CD14-positive monocyte (primary cell): ENCODE data around the gene ST3GAL5. TPM values are rescaled to one million over a fixed set of nuclear protein-coding genes. Genes with fewer than 3 reads are reported as not detected.
A peak's percentile ranks its signal among the peaks of the same experiment; 100 is the strongest.

Source experiments
- DNase-seq, 3 donors: peaks; one replicate each; pipeline ENCODE4 v3.0.0-alpha.2; 2011 to 2022
- H2AFZ ChIP-seq: 2 replicates; pipeline ENCODE4 v1.6.0; 2012; ENCODE audit warnings: mild to moderate bottlenecking, low read depth, low read length, inconsistent platforms; ENCODE audit not compliant: insufficient read depth, poor library complexity, severe bottlenecking
- H3K27ac ChIP-seq, 2 donors: 1 replicate in 1 of 2; 2 replicates in 1 of 2; pipeline ENCODE4 v1.5.1; 2012 to 2013; ENCODE audit warnings: low read length in 2 of 2, control low read depth in 1 of 2, inconsistent platforms in 1 of 2, low read depth in 1 of 2, mild to moderate bottlenecking in 1 of 2
- H3K27me3 ChIP-seq, 2 donors: one replicate each; pipeline versions ENCODE4 v1.6.0 to v1.6.1; 2011 to 2013; ENCODE audit warnings: low read length in 2 of 2; ENCODE audit not compliant: control insufficient read depth in 2 of 2, insufficient read depth in 2 of 2
- H3K36me3 ChIP-seq, 2 donors: replicated peaks in 1 of 2; 1 replicate in 1 of 2; 2 replicates in 1 of 2; pipeline versions ENCODE4 v1.5.1 to v1.6.1; 2012 to 2013; ENCODE audit warnings: low read length in 2 of 2, control low read depth in 1 of 2, inconsistent platforms in 1 of 2, mild to moderate bottlenecking in 1 of 2; ENCODE audit not compliant: insufficient read depth in 2 of 2, control insufficient read depth in 1 of 2
- H3K4me1 ChIP-seq, 2 donors: 1 replicate in 1 of 2; 2 replicates in 1 of 2; pipeline versions ENCODE4 v1.5.1 to v1.6.1; 2012 to 2013; ENCODE audit warnings: low read length in 2 of 2, control low read depth in 1 of 2, inconsistent platforms in 1 of 2, mild to moderate bottlenecking in 1 of 2, moderate library complexity in 1 of 2; ENCODE audit not compliant: insufficient read depth in 2 of 2, control insufficient read depth in 1 of 2
- H3K4me2 ChIP-seq: replicated peaks from 2 replicates; pipeline ENCODE3; 2012; ENCODE audit warnings: low read length, moderate library complexity, mild to moderate bottlenecking; ENCODE audit not compliant: poor library complexity, severe bottlenecking; ENCODE audit errors: extremely low read depth
- H3K4me3 ChIP-seq, 3 experiments: fragments of 200-600 bp in 1 of 3; sonication (generic) in 1 of 3; replicated peaks in 1 of 3; 1 replicate in 2 of 3; 2 replicates in 1 of 3; pipeline ENCODE4 v1.5.1; 2011 to 2013; ENCODE audit warnings: low read length in 3 of 3, mild to moderate bottlenecking in 3 of 3, control low read depth in 2 of 3, low read depth in 2 of 3, inconsistent platforms in 1 of 3, moderate library complexity in 1 of 3
- H3K79me2 ChIP-seq: 2 replicates; pipeline ENCODE4 v1.6.0; 2012; ENCODE audit warnings: mild to moderate bottlenecking, control low read depth, inconsistent platforms, low read length, moderate library complexity; ENCODE audit not compliant: insufficient read depth
- H3K9ac ChIP-seq: 2 replicates; pipeline ENCODE4 v1.6.0; 2017; ENCODE audit warnings: low read length, mild to moderate bottlenecking; ENCODE audit not compliant: insufficient read depth, poor library complexity, severe bottlenecking
- H3K9me3 ChIP-seq, 2 donors: replicated peaks in 1 of 2; 1 replicate in 1 of 2; 2 replicates in 1 of 2; pipeline versions ENCODE4 v1.5.1 to v1.6.1; 2012 to 2013; ENCODE audit warnings: low read length in 2 of 2, control low read depth in 1 of 2; ENCODE audit not compliant: control insufficient read depth in 1 of 2, insufficient read depth in 1 of 2
- H4K20me1 ChIP-seq: 2 replicates; pipeline ENCODE4 v1.6.0; 2012; ENCODE audit warnings: mild to moderate bottlenecking, low read length, control low read depth, moderate library complexity; ENCODE audit not compliant: insufficient read depth
- H3K27ac Mint-ChIP-seq, 7 donors: one replicate each; pipeline ENCODE4 v1.8.0; 2020; ENCODE audit warnings: mild to moderate bottlenecking in 7 of 7, mixed read lengths in 7 of 7, moderate library complexity in 6 of 7, inconsistent platforms in 2 of 7
- H3K27me3 Mint-ChIP-seq, 3 donors: one replicate each; pipeline ENCODE4 v1.8.0; 2021 to 2022; ENCODE audit warnings: low read depth in 3 of 3, mild to moderate bottlenecking in 3 of 3, mixed read lengths in 3 of 3, moderate library complexity in 3 of 3, inconsistent platforms in 1 of 3
- H3K36me3 Mint-ChIP-seq, 2 donors: one replicate each; pipeline ENCODE4 v1.8.0; 2020; ENCODE audit warnings: mixed read lengths in 2 of 2, inconsistent platforms in 1 of 2, mild to moderate bottlenecking in 1 of 2
- H3K4me1 Mint-ChIP-seq: one replicate; pipeline ENCODE4 v1.8.0; 2020; ENCODE audit warnings: mild to moderate bottlenecking, mixed read lengths
- H3K4me3 Mint-ChIP-seq, 2 donors: one replicate each; pipeline ENCODE4 v1.8.0; 2020; ENCODE audit warnings: mild to moderate bottlenecking in 2 of 2, mixed read lengths in 2 of 2, moderate library complexity in 1 of 2
- H3K9me3 Mint-ChIP-seq, 7 donors: one replicate each; pipeline ENCODE4 v1.8.0; 2020 to 2022; ENCODE audit warnings: mixed read lengths in 7 of 7, mild to moderate bottlenecking in 6 of 7, moderate library complexity in 6 of 7, inconsistent platforms in 2 of 7
- CTCF ChIP-seq: fragments of 200-600 bp; IDR thresholded peaks from one replicate; pipeline ENCODE4 v1.8.0; 2022; ENCODE audit warnings: antibody characterized with exemption, mild to moderate bottlenecking
- WGBS: methylation state at CpG from one replicate; pipeline ENCODE4 v1.1.5; 2013; ENCODE audit warnings: missing lambda C conversion rate; ENCODE audit not compliant: insufficient coverage; 5-methylcytosine and 5-hydroxymethylcytosine counted together
- intact Hi-C, 2 donors: fragments of 100-400 bp; cut with micrococcal nuclease; formaldehyde crosslinking; loops; one replicate each; pipeline versions ENCODE4 v1.15.0 to v1.15.1; 2023
- polyA plus RNA-seq, 3 donors: library from polyadenylated mRNA; depleted of rRNA in 1 of 3; unstranded in 2 of 3; stranded (reverse) in 1 of 3; fragments of 300-500 nt in 2 of 3; fragments of >200 nt in 1 of 3; fragmentation: Illumina TruSeq in 2 of 3; gene quantifications; 1 replicate in 2 of 3; 2 replicates in 1 of 3; pipeline ENCODE4 v1.2.3, GENCODE V29; 2012 to 2021

Gene ST3GAL5
- polyA plus RNA-seq, 3 donors: 14.0 to 51.2 (median 19.5) TPM

- H3K4me3 Mint-ChIP-seq: no peak overlapping the region
Observed at GRCh38 chr2:85862426-85862825, 26.4 kb downstream of the ST3GAL5 start.

GRCh38 chr2:85861650-85862049 lies 27.1 kb downstream of the ST3GAL5 start:
- H3K27me3 ChIP-seq: no peaks in the 10 kb centered on the region
- WGBS: no CpG with 5 or more reads among the region's 5 CpGs
- H3K4me3 ChIP-seq: no peak overlapping the region
- Mint-ChIP-seq H3K36me3 (peaks cover 70 to 78% of the 10 kb centered on the region in 2 donors), H3K9me3 (no peaks in the 10 kb centered on the region), H3K27ac (peak overlapping the region in 6 of 7 donors; percentile 9 to 86 (median 50)), H3K4me1 (peaks cover 15% of the 10 kb centered on the region), H3K4me3 (no peak overlapping the region), H3K27me3 (peaks cover 0 to 2% (median 0%) of the 10 kb centered on the region in 3 donors)
- no peak for DNase-seq
- no peak overlapping the region for H3K27ac ChIP-seq
- no peaks in the 10 kb centered on the region for H3K79me2 ChIP-seq
- intact Hi-C loops: no loop called here
- no peak overlapping the region for H2AFZ ChIP-seq
- H3K4me1 ChIP-seq: no peaks in the 10 kb centered on the region
- TF ChIP-seq CTCF: no peak
- no peaks in the 10 kb centered on the region for H3K9me3 ChIP-seq
- H3K36me3 ChIP-seq: peaks cover 42 to 67% of the 10 kb centered on the region in 2 donors
- H3K9ac ChIP-seq: no peak overlapping the region
- H3K4me2 ChIP-seq: no peak overlapping the region
- H4K20me1 ChIP-seq: peaks cover 30% of the 10 kb centered on the region

More at GRCh38 chr2:85862426-85862825, 26.4 kb downstream of the ST3GAL5 start:
- TF ChIP-seq CTCF: no peak
- Histone ChIP-seq H3K4me1 (no peaks in the 10 kb centered on the region), H3K36me3 (peaks cover 40 to 61% of the 10 kb centered on the region in 2 donors), H3K27ac (no peak overlapping the region), H3K4me2 (no peak overlapping the region), H3K9ac (no peak overlapping the region), H3K9me3 (no peaks in the 10 kb centered on the region), H3K79me2 (peaks cover 6% of the 10 kb centered on the region), H3K4me3 (no peak overlapping the region), H3K27me3 (no peaks in the 10 kb centered on the region), H2AFZ (no peak overlapping the region), H4K20me1 (peaks cover 38% of the 10 kb centered on the region)
- WGBS: 100% methylated on average over 2 of the region's 5 CpGs
- Mint-ChIP-seq H3K27ac (peak overlapping the region in 2 of 7 donors; percentile 33 to 65), H3K36me3 (peaks cover 70 to 73% of the 10 kb centered on the region in 2 donors), H3K9me3 (no peaks in the 10 kb centered on the region), H3K27me3 (peaks cover 0 to 2% (median 1%) of the 10 kb centered on the region in 3 donors), H3K4me1 (peaks cover 15% of the 10 kb centered on the region)
- intact Hi-C loops: no loop called here
- no peak for DNase-seq
